ENCODE results near the gene CDC14A. TPM values are rescaled to one million over a fixed set of nuclear protein-coding genes. Genes with fewer than 3 reads are reported as not detected.

CDC14A gene
- polyA plus RNA-seq, 1 donor from 2014 or later = 2.7 TPM

DNA sequence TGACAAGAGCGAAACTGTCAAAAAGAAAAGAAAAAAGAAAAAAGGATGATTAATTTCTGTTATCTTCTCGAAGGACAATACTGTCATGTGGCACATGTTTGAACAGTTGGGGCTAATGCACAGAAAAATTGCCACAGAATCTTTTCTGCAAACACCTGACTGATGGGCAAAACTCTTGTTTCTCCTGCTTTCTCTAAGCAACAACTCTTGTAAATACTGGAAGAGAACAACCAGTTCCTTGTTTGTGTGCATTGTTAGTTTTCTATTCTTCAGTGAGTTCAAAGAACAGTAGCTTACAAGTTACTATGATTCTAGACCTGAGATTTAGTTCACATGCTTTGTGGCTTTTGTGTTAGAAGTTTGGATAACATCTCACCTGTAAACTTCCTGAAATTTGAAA, 60.7 kb downstream of the CDC14A start:
- no peaks in the 10 kb centered on the region for H3K36me3 ChIP-seq (ENCODE audit: insufficient read depth, low read length)
- no peaks in the 10 kb centered on the region for H3K27me3 ChIP-seq (ENCODE audit: insufficient read depth, low read depth, low read length)
- H3K4me2 ChIP-seq (ENCODE audit: low read length) = no peak overlapping the region
- no peaks in the 10 kb centered on the region for H3K79me2 ChIP-seq (replicated peaks; ENCODE audit: insufficient read depth, low read length)
- H3K27ac ChIP-seq (ENCODE audit: low read length) = no peak overlapping the region
- no peaks in the 10 kb centered on the region for H3K9me2 ChIP-seq (ENCODE audit: insufficient read depth, low read length)
- H3F3A ChIP-seq (ENCODE audit: insufficient read depth, low read length, poor library complexity, severe bottlenecking) = no peaks in the 10 kb centered on the region
- no peak overlapping the region for H2AFZ ChIP-seq (ENCODE audit: low read depth, low read length)
- no peak overlapping the region for H3K4me3 ChIP-seq (ENCODE audit: low read length)
- H3K9me3 ChIP-seq (ENCODE audit: low read length) = no peaks in the 10 kb centered on the region
- H4K20me1 ChIP-seq (ENCODE audit: insufficient read depth) = no peaks in the 10 kb centered on the region
- H3K9ac ChIP-seq (ENCODE audit: low read length) = no peak overlapping the region
- no peak for TF ChIP-seq POLR2AphosphoS5 (IDR thresholded peaks at IDR 0.05)
- TF ChIP-seq EP300 (conservative IDR thresholded peaks at IDR 0.05; ENCODE audit: poor library complexity, severe bottlenecking) = no peak
- TF ChIP-seq RAD21 (conservative IDR thresholded peaks at IDR 0.05) = no peak
- no peak for TF ChIP-seq MXI1 (conservative IDR thresholded peaks at IDR 0.05; ENCODE audit: poor library complexity, severe bottlenecking)
- TF ChIP-seq, protein P1, sequence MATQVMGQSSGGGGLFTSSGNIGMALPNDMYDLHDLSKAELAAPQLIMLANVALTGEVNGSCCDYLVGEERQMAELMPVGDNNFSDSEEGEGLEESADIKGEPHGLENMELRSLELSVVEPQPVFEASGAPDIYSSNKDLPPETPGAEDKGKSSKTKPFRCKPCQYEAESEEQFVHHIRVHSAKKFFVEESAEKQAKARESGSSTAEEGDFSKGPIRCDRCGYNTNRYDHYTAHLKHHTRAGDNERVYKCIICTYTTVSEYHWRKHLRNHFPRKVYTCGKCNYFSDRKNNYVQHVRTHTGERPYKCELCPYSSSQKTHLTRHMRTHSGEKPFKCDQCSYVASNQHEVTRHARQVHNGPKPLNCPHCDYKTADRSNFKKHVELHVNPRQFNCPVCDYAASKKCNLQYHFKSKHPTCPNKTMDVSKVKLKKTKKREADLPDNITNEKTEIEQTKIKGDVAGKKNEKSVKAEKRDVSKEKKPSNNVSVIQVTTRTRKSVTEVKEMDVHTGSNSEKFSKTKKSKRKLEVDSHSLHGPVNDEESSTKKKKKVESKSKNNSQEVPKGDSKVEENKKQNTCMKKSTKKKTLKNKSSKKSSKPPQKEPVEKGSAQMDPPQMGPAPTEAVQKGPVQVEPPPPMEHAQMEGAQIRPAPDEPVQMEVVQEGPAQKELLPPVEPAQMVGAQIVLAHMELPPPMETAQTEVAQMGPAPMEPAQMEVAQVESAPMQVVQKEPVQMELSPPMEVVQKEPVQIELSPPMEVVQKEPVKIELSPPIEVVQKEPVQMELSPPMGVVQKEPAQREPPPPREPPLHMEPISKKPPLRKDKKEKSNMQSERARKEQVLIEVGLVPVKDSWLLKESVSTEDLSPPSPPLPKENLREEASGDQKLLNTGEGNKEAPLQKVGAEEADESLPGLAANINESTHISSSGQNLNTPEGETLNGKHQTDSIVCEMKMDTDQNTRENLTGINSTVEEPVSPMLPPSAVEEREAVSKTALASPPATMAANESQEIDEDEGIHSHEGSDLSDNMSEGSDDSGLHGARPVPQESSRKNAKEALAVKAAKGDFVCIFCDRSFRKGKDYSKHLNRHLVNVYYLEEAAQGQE (IDR thresholded peaks at IDR 0.05; ENCODE audit: borderline replicate concordance) = no peak
- TF ChIP-seq, protein P2, sequence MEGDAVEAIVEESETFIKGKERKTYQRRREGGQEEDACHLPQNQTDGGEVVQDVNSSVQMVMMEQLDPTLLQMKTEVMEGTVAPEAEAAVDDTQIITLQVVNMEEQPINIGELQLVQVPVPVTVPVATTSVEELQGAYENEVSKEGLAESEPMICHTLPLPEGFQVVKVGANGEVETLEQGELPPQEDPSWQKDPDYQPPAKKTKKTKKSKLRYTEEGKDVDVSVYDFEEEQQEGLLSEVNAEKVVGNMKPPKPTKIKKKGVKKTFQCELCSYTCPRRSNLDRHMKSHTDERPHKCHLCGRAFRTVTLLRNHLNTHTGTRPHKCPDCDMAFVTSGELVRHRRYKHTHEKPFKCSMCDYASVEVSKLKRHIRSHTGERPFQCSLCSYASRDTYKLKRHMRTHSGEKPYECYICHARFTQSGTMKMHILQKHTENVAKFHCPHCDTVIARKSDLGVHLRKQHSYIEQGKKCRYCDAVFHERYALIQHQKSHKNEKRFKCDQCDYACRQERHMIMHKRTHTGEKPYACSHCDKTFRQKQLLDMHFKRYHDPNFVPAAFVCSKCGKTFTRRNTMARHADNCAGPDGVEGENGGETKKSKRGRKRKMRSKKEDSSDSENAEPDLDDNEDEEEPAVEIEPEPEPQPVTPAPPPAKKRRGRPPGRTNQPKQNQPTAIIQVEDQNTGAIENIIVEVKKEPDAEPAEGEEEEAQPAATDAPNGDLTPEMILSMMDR (IDR thresholded peaks at IDR 0.05; ENCODE audit: poor library complexity, severe bottlenecking) = no peak
- TF ChIP-seq TAF1 (IDR thresholded peaks at IDR 0.05; ENCODE audit: low read depth) = no peak
- no peak for TF ChIP-seq SMC3 (conservative IDR thresholded peaks at IDR 0.05; ENCODE audit: poor library complexity)
- no peak for TF ChIP-seq EZH2 (IDR thresholded peaks at IDR 0.05; ENCODE audit: borderline replicate concordance, insufficient read depth, low read length, poor library complexity, severe bottlenecking)

GRCh38 chr1:100414693-100415497, 62.6 kb downstream of the CDC14A start:
- Histone ChIP-seq H3K36me3 (ENCODE audit: insufficient read depth, low read length) (no peaks in the 10 kb centered on the region), H3K27ac (ENCODE audit: low read length) (no peak overlapping the region), H2AFZ (ENCODE audit: low read depth, low read length) (no peak overlapping the region), H3F3A (ENCODE audit: insufficient read depth, low read length, poor library complexity, severe bottlenecking) (no peaks in the 10 kb centered on the region), H3K9me3 (ENCODE audit: low read length) (no peaks in the 10 kb centered on the region), H3K27me3 (ENCODE audit: insufficient read depth, low read depth, low read length) (no peaks in the 10 kb centered on the region), H3K4me2 (ENCODE audit: low read length) (no peak overlapping the region), H3K9me2 (ENCODE audit: insufficient read depth, low read length) (no peaks in the 10 kb centered on the region), H3K79me2 (replicated peaks; ENCODE audit: insufficient read depth, low read length) (no peaks in the 10 kb centered on the region), H3K9ac (ENCODE audit: low read length) (no peak overlapping the region), H4K20me1 (ENCODE audit: insufficient read depth) (no peaks in the 10 kb centered on the region), H3K4me3 (ENCODE audit: low read length) (no peak overlapping the region)
- TF ChIP-seq, protein P2 (IDR thresholded peaks at IDR 0.05; ENCODE audit: poor library complexity, severe bottlenecking) = no peak
- TF ChIP-seq RAD21 (conservative IDR thresholded peaks at IDR 0.05) (no peak), SMC3 (conservative IDR thresholded peaks at IDR 0.05; ENCODE audit: poor library complexity) (no peak), TAF1 (IDR thresholded peaks at IDR 0.05; ENCODE audit: low read depth) (no peak), POLR2AphosphoS5 (IDR thresholded peaks at IDR 0.05) (no peak), EP300 (conservative IDR thresholded peaks at IDR 0.05; ENCODE audit: poor library complexity, severe bottlenecking) (no peak), MXI1 (conservative IDR thresholded peaks at IDR 0.05; ENCODE audit: poor library complexity, severe bottlenecking) (no peak), EZH2 (IDR thresholded peaks at IDR 0.05; ENCODE audit: borderline replicate concordance, insufficient read depth, low read length, poor library complexity, severe bottlenecking) (no peak)
- TF ChIP-seq, protein P1 (IDR thresholded peaks at IDR 0.05; ENCODE audit: borderline replicate concordance) = no peak
